ENCODE measurements around the gene DEAF1.

Gene DEAF1

DNA sequence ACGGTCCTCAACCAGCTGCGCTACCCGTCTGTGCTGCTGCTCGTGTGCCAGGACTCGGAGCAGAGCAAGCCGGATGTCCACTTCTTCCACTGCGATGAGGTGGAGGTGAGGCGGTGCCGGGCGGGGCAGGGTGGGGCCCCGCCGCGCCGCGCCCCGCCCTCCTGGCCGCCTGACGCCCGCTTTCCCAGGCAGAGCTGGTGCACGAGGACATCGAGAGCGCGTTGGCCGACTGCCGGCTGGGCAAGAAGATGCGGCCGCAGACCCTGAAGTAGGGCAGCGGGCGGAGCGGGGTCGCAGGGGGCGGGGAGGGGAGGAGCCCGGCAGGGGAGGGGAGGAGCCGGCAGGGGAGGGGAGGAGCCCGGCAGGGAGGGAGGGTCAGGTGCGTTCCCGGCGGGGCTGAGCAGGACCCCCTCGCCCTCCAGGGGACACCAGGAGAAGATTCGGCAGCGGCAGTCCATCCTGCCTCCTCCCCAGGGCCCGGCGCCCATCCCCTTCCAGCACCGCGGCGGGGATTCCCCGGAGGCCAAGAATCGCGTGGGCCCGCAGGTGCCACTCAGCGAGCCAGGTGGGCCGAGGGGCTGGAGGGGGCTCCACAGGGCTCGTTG is 25.7 kb upstream of the DEAF1 start:
- peak; percentile 54 for DNase-seq

DNA sequence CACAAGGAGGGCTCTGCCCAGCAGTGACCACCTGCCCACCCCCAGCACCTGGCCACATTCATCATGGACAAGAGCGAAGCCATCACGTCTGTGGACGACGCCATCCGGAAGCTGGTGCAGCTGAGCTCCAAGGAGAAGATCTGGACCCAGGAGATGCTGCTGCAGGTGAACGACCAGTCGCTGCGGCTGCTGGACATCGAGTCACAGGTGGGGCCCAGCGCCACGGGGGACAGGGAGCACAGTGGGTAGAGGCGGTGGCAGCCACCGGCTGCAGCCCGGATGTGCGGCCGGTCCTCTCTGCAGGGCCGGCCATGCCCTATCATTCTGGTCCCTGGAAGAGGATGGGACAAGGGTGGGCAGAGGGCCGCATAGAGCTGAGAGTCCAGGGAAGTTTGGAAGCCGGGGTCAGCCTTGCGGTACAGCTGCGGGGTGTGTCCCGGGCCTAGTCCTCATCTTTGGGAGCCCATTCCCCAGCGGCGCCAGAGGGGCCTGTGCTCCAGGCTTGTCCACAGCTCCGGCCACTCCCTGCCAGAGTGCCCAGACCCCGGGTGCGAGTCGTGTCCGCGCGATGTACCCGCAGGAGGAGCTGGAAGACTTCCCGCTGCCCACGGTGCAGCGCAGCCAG is 25.1 kb upstream of the DEAF1 start:
- no peak for DNase-seq

DNA sequence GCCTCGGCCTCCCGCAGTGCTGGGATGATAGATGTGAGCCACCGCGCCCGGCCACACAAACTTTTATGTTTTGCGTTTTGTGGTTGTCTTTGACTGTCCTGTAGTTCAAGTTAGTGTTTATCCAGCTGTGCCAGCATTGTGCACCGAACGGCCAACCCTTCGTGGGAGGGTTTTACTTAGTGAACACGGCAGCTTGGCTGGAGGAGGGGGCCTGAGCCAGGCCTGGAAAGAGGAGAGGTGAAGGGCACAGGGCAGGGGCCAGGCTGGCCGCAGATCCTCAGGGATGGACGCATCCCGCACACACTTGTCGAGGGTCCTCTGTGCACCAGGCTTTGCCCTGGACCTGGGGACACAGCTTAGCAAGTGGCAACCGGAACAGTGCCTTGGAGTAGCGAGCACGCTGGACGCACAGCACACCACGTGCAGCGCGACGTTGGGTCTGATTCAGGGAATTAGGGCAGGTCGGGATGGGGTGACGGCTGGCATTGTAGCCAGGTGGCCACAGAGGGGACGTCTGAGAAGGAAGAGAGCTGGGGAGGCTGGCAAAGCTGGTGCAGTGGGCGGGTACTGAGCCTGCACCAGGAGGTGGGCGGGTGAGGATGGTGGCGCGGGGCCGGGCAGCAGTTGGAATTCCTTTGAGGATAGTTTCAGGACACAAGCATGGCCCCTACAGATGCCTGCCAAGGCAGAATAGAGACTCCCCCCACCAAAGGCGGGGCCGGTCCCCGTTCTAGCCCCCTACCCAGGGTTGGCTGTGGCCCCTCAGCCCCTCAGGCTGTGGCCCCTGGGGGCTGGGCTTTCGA is 24.4 kb upstream of the DEAF1 start:
- DNase-seq, result no peak

GRCh38 chr11:714436-714835 is 19.4 kb upstream of the DEAF1 start:
- DNase-seq, result no peak

- DNase-seq, result no peak
Observed at GRCh38 chr11:709109-709997, 14.3 kb upstream of the DEAF1 start.

GRCh38 chr11:708511-708910 is 13.5 kb upstream of the DEAF1 start:
- no peak for DNase-seq

- no peak for DNase-seq
Observed at GRCh38 chr11:707817-708420, 12.9 kb upstream of the DEAF1 start.

DNA sequence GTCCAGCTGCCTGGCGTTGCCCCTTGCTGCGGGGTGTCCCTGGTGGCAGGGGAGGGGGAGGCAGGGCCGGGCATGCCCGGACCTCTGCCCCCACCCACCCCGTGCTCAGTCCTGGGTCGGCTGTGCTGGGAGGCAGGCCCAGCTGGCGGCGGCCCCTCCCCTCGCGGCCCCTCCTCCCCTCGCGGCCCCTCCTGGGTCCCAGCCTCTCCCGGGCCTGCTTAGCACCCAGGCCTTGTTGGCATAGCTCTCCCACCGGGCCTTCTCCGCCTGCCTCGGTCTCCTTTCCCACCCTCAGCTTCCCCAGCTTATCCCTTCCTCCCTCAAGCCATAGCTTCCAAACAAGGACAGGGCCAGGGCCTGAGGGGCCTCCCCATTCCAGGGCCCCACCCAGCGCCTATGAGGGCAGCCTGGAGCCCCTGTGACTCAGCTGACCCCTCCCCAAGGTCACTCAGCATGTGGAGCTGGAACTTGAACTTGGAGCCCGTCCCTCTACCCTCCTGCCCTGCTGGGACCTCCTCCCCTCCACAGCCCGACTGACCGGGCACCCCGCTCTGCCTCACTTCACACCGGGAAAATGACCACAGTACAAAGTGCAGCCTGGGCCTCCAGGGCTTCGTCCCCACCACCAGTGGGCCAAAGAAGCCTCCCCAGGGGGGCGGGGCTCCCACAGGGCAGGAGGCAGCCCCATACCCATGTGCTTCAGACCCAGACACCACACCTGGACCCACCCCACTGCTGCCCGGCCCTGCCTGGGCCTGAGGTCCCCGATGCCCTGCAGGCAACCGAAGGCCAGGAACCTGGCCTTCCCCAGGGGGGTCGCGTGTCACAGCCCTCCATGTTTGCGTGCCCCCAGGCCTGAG is 12.2 kb upstream of the DEAF1 start:
- no peak for DNase-seq

GRCh38 chr11:706439-706956 is 11.5 kb upstream of the DEAF1 start:
- no peak for DNase-seq

DNA sequence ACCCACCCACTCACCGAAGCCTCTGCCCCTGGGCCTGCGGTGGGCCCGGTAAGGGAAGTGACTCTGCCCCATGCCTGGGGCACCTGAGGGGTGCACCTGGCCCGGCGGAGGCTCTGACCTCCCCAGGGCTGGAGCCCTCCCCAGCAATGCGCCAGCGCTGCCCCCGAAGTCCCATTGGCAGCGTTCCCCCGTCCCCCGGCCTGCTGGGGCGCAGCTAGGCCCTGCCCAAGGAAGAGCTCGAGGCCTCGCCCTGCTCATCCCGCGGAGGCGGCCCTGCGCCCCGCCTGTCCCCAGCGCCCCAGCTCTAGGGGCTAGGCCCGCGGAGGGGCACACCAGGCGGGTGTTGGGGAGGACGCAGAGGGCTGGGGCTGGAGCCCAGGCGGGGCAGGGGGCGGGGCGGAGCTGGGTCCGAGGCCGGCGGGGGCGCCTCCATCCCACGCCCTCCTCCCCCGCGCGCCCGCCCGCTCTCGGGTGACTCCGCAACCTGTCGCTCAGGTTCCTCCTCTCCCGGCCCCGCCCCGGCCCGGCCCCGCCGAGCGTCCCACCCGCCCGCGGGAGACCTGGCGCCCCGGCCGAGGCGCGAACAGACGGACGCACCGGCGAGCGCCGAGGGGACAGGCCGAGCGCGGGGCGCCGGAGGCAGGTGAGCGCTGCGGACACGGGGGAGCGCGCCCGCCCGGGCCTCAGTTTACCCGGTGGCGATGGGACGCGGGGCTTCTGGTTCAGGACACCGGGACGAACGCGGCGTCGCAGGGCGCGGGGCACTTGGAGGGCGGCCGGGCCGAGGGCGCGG is 10.8 kb upstream of the DEAF1 start, which contains the start of gene EPS8L2:
EPS8L2 (plus strand) TSS at position 586 of the 793 bp plus-strand sequence. CDS start 3,177 bp downstream, outside the sequence.
- DNase-seq, result no peak

DNA sequence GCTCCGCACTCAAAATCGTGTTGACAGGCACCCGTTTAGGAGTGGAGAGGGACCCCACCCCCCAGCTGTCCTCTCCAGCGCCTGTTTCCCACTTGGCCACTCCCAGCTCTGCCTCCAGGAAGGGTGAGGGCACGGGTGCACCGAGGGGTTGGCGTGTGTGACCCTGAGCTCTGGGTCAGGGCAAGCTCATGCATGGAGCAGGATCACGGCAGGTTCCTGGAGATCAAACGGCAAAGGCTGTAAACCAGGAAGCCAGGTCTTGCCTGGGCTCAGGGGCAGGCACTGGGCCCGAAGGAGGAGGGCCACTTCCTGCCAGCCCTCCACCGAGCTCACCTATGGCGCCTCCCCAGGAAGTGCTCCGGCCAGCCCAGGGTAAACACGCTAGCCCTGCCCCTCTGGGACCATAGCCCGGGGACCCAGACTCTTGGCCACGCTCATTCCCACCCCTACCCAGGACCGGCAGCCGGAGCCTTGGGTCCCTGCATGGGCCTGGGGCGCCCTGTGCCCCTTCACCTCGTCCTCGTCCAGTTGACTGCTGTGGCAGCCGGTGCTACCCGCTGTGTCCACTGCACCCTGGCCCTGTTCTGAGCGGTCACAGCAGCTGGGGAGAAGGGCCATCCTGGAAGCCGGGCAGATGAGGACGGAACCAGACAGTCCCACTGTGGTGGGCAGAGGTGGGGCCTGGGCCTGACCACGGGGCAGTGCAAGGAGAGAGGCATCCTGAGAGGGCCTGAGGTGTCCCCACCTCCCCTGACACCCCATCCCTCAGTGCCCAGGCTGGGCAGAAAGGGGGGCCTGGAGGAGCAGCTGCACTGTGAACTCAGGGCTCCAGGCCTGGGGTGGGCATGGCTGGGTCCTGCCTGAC is 10.0 kb upstream of the DEAF1 start:
- peak; percentile 76 for DNase-seq

DNA sequence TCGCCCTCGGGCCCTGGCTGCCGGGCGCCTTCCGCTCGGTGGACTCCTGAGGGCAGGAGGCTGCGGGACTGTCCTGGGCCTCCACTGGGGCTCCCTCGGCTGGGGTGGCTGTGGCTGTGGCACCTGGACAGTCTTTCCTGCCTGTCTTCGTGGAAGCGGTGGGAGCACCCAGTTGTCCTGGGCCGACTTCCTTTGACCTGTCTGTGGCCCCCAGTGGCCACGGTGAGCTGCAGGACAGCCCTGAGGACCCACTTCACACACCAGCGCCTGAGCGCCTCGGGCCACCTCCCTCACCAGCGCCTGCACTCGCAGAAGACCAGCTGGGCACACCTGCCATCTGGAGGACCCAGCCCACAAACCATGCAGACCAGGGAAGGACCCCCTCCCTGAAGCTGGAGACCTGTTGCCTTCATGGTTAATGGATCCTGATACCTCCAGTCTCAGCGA is 9.2 kb upstream of the DEAF1 start:
- DNase-seq, result no peak

GRCh38 chr11:703506-703905 is 8.5 kb upstream of the DEAF1 start:
- no peak for DNase-seq

DNA sequence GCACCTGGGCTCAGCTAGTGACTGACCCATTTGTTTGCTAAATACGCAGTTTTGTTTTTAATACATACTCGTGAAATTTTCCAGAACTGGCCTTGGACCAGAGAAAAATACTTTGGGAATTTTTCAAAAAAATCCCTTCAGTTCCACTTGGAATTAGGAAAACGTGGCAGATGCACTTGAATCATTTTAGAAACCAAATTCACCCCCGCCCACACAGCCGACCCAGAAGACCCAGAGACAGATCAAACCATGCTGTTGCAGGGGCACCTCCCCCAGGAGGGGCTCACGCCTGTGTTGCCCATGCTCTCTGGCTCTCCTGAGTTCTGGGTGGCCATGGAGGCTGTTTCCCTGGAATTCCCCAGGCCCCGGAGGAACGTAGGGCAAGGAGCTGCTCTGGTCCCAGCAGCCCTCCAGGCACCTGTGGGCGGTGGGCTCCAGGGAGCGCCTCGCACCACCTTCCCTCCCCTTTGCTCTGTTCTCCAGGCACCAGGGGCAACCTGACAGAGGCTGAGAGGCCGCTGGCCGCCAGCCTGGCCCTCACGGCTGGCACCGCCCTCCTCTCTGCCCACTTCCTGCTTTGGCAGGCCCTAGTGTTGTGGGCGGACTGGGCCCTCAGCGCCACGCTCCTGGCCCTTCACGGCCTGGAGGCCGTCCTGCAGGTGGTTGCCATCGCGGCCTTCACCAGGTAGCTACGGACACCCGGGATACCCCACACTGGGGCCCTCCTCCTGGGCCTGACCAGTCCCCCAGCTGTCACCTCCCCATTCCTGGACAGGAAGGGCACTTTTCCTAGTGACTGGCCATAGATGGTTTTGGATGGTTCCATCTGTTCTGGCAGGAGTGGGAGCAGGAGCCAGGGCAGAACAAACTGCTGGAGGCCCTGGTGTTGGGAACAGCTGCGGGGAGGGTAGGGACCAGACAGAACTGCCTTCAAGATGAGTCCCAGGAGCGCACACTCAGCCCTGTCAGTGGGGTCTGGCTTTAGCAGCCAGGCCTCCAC is 7.7 kb upstream of the DEAF1 start:
- no peak for DNase-seq

DNA sequence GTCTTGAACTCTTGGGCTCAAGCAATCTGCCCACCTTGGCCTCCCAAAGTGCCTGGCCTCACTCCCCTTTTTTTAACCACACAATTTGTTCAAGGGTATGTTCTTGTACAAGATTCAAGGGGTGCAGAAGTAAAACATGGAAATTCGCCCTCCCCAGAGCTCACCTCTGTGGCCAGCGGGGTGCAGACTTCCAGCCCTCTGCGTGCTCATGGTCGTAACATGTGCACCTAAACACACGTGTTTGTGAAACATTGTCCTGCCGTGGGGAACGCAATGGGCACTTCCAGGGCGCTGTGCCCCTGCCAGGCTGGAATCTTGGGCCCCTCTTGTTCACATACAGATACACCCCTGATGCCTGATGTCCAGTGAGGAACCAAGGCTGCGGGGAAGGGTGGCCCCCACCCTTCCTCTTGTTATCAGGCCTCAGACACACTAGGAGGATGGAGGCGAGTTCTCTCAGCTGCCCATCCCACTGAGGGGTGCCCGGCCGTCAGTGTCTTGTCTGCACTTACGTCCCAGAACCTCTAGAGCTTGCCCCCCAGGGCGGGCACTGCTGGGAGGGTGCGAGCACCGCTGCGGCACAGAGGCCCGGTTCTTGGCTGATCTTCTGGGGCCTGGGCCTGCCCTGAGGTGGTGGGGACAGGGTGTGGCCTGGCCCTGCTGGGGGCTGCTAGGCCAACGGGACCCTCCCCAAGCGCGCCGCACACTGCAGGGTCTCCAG is 6.9 kb upstream of the DEAF1 start:
- no peak for DNase-seq

- DNase-seq, result no peak
Observed at GRCh38 chr11:699753-700152, 4.7 kb upstream of the DEAF1 start.

GRCh38 chr11:699116-699508 is 4.1 kb upstream of the DEAF1 start:
- DNase-seq, result no peak

Data from DMS153 (cell line).